Osteocyte (in vitro differentiated cells): ENCODE data around the gene KRT4. TPM values are rescaled to one million over a fixed set of nuclear protein-coding genes. Genes with fewer than 3 reads are reported as not detected.

Experiments
- DNase-seq: peaks from one replicate; pipeline ENCODE4 v3.0.0; 2021; ENCODE audit warnings: mixed read lengths; ENCODE audit not compliant: unreplicated experiment; ENCODE audit errors: extremely low spot score
- H3K27ac Mint-ChIP-seq: one replicate; pipeline ENCODE4 v1.8.0; 2021; ENCODE audit warnings: mild to moderate bottlenecking, mixed read lengths; ENCODE audit not compliant: unreplicated experiment
- H3K27me3 Mint-ChIP-seq: one replicate; pipeline ENCODE4 v1.8.0; 2021; ENCODE audit warnings: mixed read lengths; ENCODE audit not compliant: unreplicated experiment
- H3K36me3 Mint-ChIP-seq: one replicate; pipeline ENCODE4 v1.8.0; 2021; ENCODE audit warnings: mixed read lengths; ENCODE audit not compliant: unreplicated experiment
- H3K4me1 Mint-ChIP-seq: one replicate; pipeline ENCODE4 v1.8.0; 2021; ENCODE audit warnings: mixed read lengths; ENCODE audit not compliant: unreplicated experiment
- H3K4me3 Mint-ChIP-seq: one replicate; pipeline ENCODE4 v1.8.0; 2021; ENCODE audit warnings: mild to moderate bottlenecking, moderate library complexity, mixed read lengths; ENCODE audit not compliant: unreplicated experiment
- H3K9me3 Mint-ChIP-seq: one replicate; pipeline ENCODE4 v1.8.0; 2021; ENCODE audit warnings: mixed read lengths; ENCODE audit not compliant: unreplicated experiment
- total RNA-seq: library from RNA; stranded (reverse); gene quantifications from 2 replicates; pipeline ENCODE4 v1.2.1, GENCODE V29; 2021
- TF ChIP-seq, protein P1 (sequence below): fragments of 200-600 bp; sonication (generic); IDR thresholded peaks from 2 replicates; pipeline ENCODE4 v1.5.0; 2021; ENCODE audit warnings: antibody characterized with exemption, mild to moderate bottlenecking, moderate library complexity

KRT4 gene
- total RNA-seq, 1 donor from 2014 or later, result not detected

DNA sequence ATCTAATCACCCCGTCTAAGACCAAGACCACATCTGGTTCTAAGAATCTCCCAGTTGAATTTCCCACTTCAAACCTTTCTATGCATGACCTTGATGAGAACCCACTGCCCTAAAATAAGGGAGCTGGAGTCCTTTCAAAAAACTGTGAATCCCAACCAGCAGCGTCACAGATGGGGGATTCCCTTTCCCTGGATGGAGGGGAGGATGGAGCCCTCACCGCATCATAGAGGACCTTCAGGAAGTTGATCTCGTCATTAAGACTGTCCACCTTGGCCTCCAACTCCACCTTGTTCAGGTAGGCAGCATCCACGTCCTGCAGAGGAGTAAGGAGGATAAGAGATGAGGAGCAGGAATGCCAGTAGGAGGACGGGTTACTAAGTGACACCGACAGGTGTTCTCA lies 4.8 kb downstream of the KRT4 start:
- H3K4me3 Mint-ChIP-seq, result no peak overlapping the region
- H3K27ac Mint-ChIP-seq, result no peak overlapping the region
- H3K9me3 Mint-ChIP-seq, result no peaks in the 10 kb centered on the region
- H3K36me3 Mint-ChIP-seq, result no peaks in the 10 kb centered on the region
- DNase-seq, result no peak
- H3K4me1 Mint-ChIP-seq, result no peaks in the 10 kb centered on the region
- H3K27me3 Mint-ChIP-seq, result peaks cover 50% of the 10 kb centered on the region
- TF ChIP-seq, protein P1, sequence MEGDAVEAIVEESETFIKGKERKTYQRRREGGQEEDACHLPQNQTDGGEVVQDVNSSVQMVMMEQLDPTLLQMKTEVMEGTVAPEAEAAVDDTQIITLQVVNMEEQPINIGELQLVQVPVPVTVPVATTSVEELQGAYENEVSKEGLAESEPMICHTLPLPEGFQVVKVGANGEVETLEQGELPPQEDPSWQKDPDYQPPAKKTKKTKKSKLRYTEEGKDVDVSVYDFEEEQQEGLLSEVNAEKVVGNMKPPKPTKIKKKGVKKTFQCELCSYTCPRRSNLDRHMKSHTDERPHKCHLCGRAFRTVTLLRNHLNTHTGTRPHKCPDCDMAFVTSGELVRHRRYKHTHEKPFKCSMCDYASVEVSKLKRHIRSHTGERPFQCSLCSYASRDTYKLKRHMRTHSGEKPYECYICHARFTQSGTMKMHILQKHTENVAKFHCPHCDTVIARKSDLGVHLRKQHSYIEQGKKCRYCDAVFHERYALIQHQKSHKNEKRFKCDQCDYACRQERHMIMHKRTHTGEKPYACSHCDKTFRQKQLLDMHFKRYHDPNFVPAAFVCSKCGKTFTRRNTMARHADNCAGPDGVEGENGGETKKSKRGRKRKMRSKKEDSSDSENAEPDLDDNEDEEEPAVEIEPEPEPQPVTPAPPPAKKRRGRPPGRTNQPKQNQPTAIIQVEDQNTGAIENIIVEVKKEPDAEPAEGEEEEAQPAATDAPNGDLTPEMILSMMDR, result no peak

GRCh38 chr12:52808573-52809160 lies 5.2 kb downstream of the KRT4 start:
- TF ChIP-seq, protein P1, result no peak
- Mint-ChIP-seq H3K4me1 (no peaks in the 10 kb centered on the region), H3K9me3 (no peaks in the 10 kb centered on the region), H3K36me3 (no peaks in the 10 kb centered on the region), H3K4me3 (no peak overlapping the region), H3K27me3 (peaks cover 51% of the 10 kb centered on the region), H3K27ac (no peak overlapping the region)
- DNase-seq, result no peak

DNA sequence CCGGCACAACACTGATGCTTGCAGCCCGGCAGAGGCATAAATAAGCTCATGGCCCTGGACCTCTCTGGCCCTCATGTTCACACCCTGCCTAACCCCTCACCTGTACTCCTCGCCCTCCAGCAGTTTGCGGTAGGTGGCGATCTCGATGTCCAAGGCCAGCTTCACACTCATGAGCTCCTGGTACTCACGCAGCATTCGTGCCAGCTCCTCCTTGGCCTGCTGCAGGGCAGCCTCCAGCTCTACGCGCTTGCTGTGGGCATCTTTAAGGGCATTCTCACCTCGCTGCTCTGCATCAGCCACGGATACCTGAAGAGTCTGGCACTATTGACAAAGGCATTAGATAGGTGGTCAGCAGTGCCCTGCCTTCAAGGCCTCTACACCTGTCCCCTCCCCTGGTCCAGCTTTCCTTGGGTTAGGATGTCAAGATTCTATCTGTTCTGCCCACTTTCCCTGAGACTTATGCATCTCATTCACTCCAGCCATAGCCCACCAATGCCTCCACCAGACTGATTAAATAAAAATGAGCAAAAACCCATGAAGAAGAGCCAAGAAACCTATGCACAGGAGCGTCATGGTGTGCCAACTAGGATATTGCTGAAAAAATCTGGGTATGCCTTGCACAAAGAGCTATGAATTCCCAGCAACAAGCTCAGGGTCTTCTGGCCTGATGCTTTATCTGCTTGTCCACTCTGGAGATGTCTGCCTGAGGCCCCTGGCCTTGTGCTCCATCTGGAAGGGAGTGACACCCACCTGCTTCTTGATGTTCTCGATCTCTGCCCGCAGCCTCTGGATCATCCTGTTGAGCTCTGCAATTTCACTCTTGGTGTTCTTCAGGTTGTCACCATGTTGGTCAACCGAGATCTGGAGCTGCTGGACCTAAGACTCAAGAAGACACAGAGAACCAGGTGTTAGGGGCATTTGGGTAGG lies 6.1 kb downstream of the KRT4 start:
- H3K27me3 Mint-ChIP-seq, result peaks cover 59% of the 10 kb centered on the region
- H3K4me3 Mint-ChIP-seq, result no peak overlapping the region
- H3K9me3 Mint-ChIP-seq, result no peaks in the 10 kb centered on the region
- TF ChIP-seq, protein P1, result no peak
- no peaks in the 10 kb centered on the region for H3K36me3 Mint-ChIP-seq
- H3K27ac Mint-ChIP-seq, result no peak overlapping the region
- no peak for DNase-seq
- no peaks in the 10 kb centered on the region for H3K4me1 Mint-ChIP-seq

- Mint-ChIP-seq H3K4me3 (no peak overlapping the region), H3K9me3 (no peaks in the 10 kb centered on the region), H3K36me3 (no peaks in the 10 kb centered on the region), H3K27ac (no peak overlapping the region), H3K4me1 (no peaks in the 10 kb centered on the region), H3K27me3 (peaks cover 63% of the 10 kb centered on the region)
- DNase-seq, result no peak
- TF ChIP-seq, protein P1, result no peak
These were observed 6.9 kb downstream of the KRT4 start for GRCh38 chr12:52806821-52807543.
